A673 (cell line): ENCODE data around the gene SYTL1. TPM values are rescaled to one million over a fixed set of nuclear protein-coding genes. Genes with fewer than 3 reads are reported as not detected.
A peak's percentile ranks its signal among the peaks of the same experiment; 100 is the strongest.

Experiments used
- BruUV-seq: library from RNA; stranded (reverse); fragments of 400-500 nt; replicated peaks from 2 replicates; lab custom pipeline; 2021; lab: Mats Ljungman, UMichigan
- CTCF ChIA-PET: fragments of 300-600 bp; sonication (Branson Sonifier 250); formaldehyde crosslinking; loops from one replicate; lab custom pipeline; 2022; ENCODE audit warnings: antibody characterized with exemption; lab: Charles Lee
- POLR2A ChIA-PET: fragments of 300-600 bp; sonication (Branson Sonifier 250); formaldehyde crosslinking; loops from one replicate; lab custom pipeline; 2022; ENCODE audit warnings: antibody characterized with exemption; ENCODE audit not compliant: low non-redundant PET; lab: Charles Lee
- DNase-seq: peaks from one replicate; pipeline ENCODE4 v3.0.0-alpha.2; 2015; ENCODE audit warnings: low spot score
- H3K27ac ChIP-seq: fragments of 200-600 bp; sonication (generic); 2 replicates; pipeline ENCODE4 v1.5.1; 2016; ENCODE audit warnings: mixed run types, low read depth, mild to moderate bottlenecking, mixed read lengths, antibody characterized with exemption, low read length; ENCODE audit not compliant: poor library complexity, severe bottlenecking
- H3K27me3 ChIP-seq: fragments of 200-600 bp; sonication (generic); replicated peaks from 2 replicates; pipeline ENCODE4 v1.6.1; 2017; ENCODE audit warnings: mixed run types, low read depth, mild to moderate bottlenecking, mixed read lengths, antibody characterized with exemption, low read length; ENCODE audit not compliant: insufficient read depth, poor library complexity
- H3K36me3 ChIP-seq: fragments of 200-600 bp; sonication (generic); 2 replicates; pipeline ENCODE4 v1.6.1; 2016; ENCODE audit warnings: mixed run types, mild to moderate bottlenecking, mixed read lengths, antibody characterized with exemption, low read length; ENCODE audit not compliant: insufficient read depth, poor library complexity, severe bottlenecking
- H3K4me1 ChIP-seq: fragments of 200-600 bp; sonication (generic); 2 replicates; pipeline ENCODE4 v1.6.1; 2017; ENCODE audit warnings: mixed run types, mild to moderate bottlenecking, mixed read lengths, antibody characterized with exemption, low read length; ENCODE audit not compliant: insufficient read depth, poor library complexity, severe bottlenecking
- H3K4me3 ChIP-seq: fragments of 200-600 bp; sonication (generic); 2 replicates; pipeline ENCODE4 v1.5.1; 2016; ENCODE audit warnings: low read depth, mixed run types, mild to moderate bottlenecking, mixed read lengths, low read length; ENCODE audit not compliant: poor library complexity, severe bottlenecking
- H3K9me3 ChIP-seq: fragments of 200-600 bp; sonication (generic); 2 replicates; pipeline ENCODE4 v1.6.1; 2016; ENCODE audit warnings: mixed run types, low read depth, mild to moderate bottlenecking, mixed read lengths, antibody characterized with exemption, low read length; ENCODE audit not compliant: poor library complexity, severe bottlenecking
- EZH2 ChIP-seq: fragments of 200-600 bp; sonication (generic); IDR thresholded peaks from 2 replicates; pipeline ENCODE4 v1.6.1; 2017; ENCODE audit warnings: borderline replicate concordance, low read depth, mild to moderate bottlenecking, mixed read lengths, antibody characterized with exemption, low read length; ENCODE audit not compliant: poor library complexity, severe bottlenecking
- intact Hi-C: fragments of 100-400 bp; cut with micrococcal nuclease; formaldehyde crosslinking; loops from one replicate; pipeline ENCODE4 v1.10.0; 2022; ENCODE audit not compliant: unreplicated experiment
- total RNA-seq: library from RNA; stranded (reverse); gene quantifications from 2 replicates; pipeline ENCODE4 v1.2.3, GENCODE V29; 2021
- TF ChIP-seq, protein P1 (sequence below): fragments of 300-800, 200-600 bp; sonication (generic); conservative IDR thresholded peaks from 2 replicates; pipeline ENCODE4 v1.5.1; 2017; ENCODE audit warnings: low read depth, mild to moderate bottlenecking, antibody characterized with exemption, low read length, moderate library complexity, mixed read lengths

The SYTL1 gene
- total RNA-seq, 1 experiment from 2014 or later, result 2.1 TPM

DNA sequence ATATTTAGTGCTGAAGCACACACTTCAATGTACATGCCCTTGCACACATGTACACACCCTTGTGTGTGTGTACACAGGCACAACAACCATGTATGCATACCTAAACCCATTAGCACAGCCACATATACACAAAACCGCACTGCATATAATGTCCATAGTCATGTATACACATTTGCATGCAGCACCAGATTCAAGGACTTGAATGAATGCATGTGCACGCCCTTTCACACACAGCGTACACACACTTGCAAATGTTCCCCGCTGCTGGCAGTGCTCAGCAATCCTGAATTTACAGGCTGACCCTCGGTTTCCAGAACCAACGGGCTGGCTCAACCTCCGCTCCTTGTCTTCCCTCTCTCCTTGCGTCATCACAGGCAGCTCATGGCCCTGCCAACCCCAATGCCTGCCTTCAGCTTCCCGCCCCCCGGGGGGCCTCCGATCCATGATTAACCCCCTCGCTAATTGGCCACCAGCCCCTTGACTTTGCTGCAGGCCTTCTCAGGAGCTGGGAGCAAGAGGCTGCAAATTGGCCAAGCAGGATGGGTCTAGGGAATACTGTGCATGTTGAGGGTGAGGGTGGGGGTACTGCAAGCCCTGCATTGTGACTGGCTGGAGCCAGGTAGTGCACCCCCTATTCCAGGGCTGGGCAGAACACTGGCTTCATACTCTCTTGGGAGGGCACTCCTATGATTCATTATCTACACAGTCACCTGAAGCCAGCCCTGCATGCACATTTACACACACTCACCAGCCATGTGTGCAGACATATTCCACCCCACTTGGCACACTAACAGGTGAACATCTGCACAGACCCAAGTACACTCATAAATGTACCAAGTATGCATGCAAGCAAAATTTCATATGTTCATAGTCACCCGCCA lies 58.5 kb downstream of the SYTL1 start:
- no peak overlapping the region for H3K4me3 ChIP-seq
- H3K27me3 ChIP-seq, result no peaks in the 10 kb centered on the region
- no peaks in the 10 kb centered on the region for H3K9me3 ChIP-seq
- intact Hi-C loops, result loop anchor here (5.0 kb wide), 1 partner anchor 267 kb away; no protein-coding TSS in a partner anchor
- TF ChIP-seq EZH2, result no peak
- TF ChIP-seq, protein P1, sequence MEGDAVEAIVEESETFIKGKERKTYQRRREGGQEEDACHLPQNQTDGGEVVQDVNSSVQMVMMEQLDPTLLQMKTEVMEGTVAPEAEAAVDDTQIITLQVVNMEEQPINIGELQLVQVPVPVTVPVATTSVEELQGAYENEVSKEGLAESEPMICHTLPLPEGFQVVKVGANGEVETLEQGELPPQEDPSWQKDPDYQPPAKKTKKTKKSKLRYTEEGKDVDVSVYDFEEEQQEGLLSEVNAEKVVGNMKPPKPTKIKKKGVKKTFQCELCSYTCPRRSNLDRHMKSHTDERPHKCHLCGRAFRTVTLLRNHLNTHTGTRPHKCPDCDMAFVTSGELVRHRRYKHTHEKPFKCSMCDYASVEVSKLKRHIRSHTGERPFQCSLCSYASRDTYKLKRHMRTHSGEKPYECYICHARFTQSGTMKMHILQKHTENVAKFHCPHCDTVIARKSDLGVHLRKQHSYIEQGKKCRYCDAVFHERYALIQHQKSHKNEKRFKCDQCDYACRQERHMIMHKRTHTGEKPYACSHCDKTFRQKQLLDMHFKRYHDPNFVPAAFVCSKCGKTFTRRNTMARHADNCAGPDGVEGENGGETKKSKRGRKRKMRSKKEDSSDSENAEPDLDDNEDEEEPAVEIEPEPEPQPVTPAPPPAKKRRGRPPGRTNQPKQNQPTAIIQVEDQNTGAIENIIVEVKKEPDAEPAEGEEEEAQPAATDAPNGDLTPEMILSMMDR, result no peak
- H3K27ac ChIP-seq, result no peak overlapping the region
- ChIA-PET POLR2A (no interaction called here), CTCF (interaction anchor here (0.5 kb wide), 1 partner anchor 206 kb away, joined by 9 read pairs; no protein-coding TSS in a partner anchor)
- no peak for DNase-seq
- no TSS peak for BruUV-seq
- H3K4me1 ChIP-seq, result no peaks in the 10 kb centered on the region
- H3K36me3 ChIP-seq, result no peaks in the 10 kb centered on the region

DNA sequence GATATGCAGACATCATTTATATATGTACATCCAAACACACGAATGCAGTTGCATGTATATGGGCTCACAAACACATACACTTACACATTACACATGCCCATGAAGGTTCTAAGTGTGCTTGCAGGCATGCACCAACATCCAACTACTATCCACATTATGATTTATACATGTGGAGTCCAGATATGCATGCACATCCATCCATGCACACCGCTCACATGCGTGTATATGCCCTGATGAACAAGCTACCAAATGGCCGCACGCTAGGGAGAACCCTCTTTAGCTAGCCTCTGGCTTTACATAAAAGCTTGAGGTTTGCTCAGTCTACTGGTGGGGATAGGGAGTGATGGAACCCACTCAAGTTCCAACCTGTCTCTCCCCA lies 59.1 kb downstream of the SYTL1 start:
- no peak for DNase-seq
- BruUV-seq, result no TSS peak
- Histone ChIP-seq H3K27me3 (no peaks in the 10 kb centered on the region), H3K4me1 (no peaks in the 10 kb centered on the region), H3K36me3 (no peaks in the 10 kb centered on the region), H3K27ac (no peak overlapping the region), H3K9me3 (no peaks in the 10 kb centered on the region), H3K4me3 (no peak overlapping the region)
- intact Hi-C loops, result loop anchor here (5.0 kb wide), 1 partner anchor 266 kb away; no protein-coding TSS in a partner anchor
- no peak for TF ChIP-seq EZH2
- TF ChIP-seq, protein P1, result no peak
- POLR2A ChIA-PET, result no interaction called here
- CTCF ChIA-PET, result interaction anchor here (0.5 kb wide), 1 partner anchor 206 kb away, joined by 9 read pairs; no protein-coding TSS in a partner anchor

DNA sequence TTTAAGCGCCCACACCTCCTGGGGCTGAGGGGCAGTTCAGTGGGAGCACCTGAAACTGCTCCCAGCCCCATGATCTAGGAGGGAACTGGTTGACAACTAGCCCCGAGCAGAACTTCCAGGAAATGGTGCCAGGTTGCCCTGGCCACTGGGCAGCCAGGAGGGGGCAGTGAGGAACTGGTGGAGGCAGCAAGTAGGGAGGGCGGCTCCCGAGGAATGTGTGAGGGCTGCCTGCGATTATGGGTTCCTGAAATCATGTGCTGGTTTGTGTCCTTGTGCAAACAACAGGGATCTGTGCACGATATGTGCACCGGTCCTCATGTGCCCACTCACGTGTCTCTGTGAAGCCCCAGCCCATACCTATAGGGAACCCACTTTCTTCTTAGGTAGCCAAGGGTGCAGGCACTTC lies 60.5 kb downstream of the SYTL1 start:
- ChIA-PET CTCF (interaction anchor here (0.5 to 1.6 kb wide), 3 partner anchors 155 to 370 kb away, joined by 3 to 10 read pairs (median 4); no protein-coding TSS in a partner anchor), POLR2A (no interaction called here)
- peak; percentile 45 for DNase-seq

More for the DNA sequence above, 60.5 kb downstream of the SYTL1 start:
- Histone ChIP-seq H3K4me3 (no peak overlapping the region), H3K36me3 (peaks cover 3% of the 10 kb centered on the region), H3K4me1 (no peaks in the 10 kb centered on the region), H3K9me3 (no peaks in the 10 kb centered on the region), H3K27ac (no peak overlapping the region), H3K27me3 (no peaks in the 10 kb centered on the region)
- no TSS peak for BruUV-seq
- no peak for TF ChIP-seq EZH2
- TF ChIP-seq, protein P1, result peak; percentile 45
- intact Hi-C loops, result loop anchor here (5.0 kb wide), 1 partner anchor 265 kb away; no protein-coding TSS in a partner anchor
